Activated naive CD8-positive, alpha-beta T cell treated with anti-CD3 and anti-CD28 coated beads, Interleukin-2, amount 50 U/mL, for 16 hours (primary cell): ENCODE results near the gene TEKT5.

Experiments
- DNase-seq: peaks from one replicate; pipeline ENCODE4 v3.0.0-alpha.2; 2020; ENCODE audit warnings: low read depth, low spot score

TEKT5 gene

DNA sequence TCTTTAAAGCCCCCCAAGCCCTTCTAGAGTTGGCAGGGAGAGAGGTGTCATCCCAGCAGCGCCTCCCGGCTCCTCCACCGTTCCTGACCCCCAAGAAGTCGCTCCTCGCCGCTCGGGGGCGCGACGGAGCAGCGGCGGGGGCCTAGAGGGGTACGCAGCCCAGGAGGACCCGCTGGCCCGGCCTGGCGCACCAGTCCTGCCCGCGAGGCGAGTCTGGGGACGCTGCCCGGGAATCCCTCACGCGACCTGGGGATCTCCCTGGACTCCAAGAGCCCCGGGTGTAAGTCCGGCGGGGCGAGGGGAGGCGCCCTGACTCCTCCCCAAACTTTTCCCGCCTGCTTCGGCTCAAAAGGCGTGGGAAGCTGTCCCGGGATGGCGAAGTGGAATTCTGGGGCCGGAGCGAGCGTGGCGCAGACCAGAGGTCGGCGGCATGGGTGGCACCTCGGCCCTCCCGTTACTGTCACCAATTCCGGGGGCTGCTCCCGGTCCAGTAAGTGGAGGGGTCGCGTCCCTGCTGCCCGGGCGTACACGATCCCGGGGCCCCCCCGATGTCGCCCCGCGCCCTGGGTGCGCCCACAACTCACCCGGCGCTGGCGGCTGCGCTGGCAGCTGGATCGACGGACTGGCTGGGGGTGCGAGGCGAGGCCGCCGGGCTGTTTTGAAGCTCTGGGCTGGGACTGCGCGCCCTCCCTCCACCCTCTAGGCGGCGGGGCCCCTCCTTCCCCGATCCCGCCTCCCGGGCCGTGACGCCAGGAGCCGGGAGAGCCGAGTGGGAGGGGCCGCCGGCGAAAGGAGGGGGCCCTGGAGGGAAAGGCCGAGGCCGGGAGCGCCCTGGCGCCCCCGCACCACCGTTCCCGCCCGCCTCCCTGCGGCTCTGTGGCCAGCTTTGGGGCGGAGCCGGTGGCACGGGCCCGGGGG, 114.5 kb downstream of the TEKT5 start, which contains the start of gene EMP2:
TSS of gene EMP2 (minus strand) at position 634 of the 918 bp plus-strand sequence. CDS start 32,981 bp downstream, outside the sequence.
- DNase-seq, result no peak

DNA sequence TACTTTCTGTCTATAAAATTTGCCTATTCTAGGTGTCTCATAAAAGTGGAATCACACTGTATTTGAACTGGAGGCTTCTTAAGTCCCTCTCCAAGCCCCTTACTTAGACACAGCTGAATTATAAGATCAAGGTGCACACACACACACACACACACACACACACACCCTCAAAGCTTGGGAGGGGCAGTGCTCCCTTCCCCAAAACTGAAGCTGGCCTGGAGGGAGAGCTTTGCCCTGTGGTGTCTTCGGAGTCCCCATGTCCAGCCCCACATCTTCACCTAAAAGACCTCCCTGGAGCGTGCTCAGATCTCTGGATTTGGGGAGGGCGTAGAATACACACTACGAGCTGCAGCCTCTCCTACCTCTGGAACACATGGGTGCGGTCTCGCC, 115.2 kb downstream of the TEKT5 start:
- no peak for DNase-seq

DNA sequence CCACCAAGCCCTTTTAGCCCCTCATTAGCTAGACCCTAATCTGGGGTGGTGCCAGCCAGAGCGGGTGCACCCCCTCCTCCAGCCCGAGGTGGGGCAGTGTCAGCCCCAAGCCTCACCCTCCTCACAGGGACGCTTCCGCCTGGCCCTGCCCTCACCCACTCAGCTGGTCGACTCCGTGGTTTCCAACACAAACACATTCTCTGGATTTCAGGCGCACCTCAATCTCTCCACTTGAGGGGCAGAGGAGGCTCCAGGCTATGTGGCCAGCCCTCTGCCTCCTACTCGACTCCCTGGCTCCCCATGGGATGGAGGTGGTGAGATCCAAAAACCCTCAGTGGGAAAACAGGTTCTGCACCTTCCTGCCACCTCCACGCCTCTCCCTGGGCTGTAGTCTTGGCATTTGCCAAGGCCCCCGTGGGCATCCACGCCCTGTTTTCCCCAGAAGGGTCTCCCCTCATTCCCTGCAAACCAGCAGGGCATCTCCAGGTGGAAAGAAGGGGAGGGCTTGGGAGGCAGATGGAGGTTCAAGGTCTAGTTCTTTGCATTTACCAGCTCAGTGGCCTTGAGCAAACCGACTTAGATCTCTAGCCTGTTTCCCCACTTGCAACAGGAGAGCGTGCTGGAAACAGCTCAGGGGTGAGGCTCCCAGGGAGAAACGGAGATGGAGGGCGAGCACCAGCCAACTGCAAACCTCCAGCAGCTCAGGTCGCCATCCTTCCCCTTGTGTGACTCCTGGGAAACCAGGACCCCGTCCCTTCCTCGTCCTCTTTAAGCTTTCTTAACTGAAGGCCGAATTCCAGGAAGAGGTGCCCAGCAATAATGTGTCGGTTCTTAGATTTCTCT, 116.0 kb downstream of the TEKT5 start:
- DNase-seq, result no peak
